ENCODE results near the gene PLEKHG4.

GRCh38 chr16:67336116-67336515 lies 56.8 kb downstream of the PLEKHG4 start:
- TF ChIP-seq REST (IDR thresholded peaks at IDR 0.05; ENCODE audit: insufficient replicate concordance, low read depth) (no peak), CTCF (IDR thresholded peaks at IDR 0.05; ENCODE audit: insufficient read depth, low read length) (no peak), POLR2AphosphoS5 (IDR thresholded peaks at IDR 0.05; ENCODE audit: low read depth) (no peak), GABPA (IDR thresholded peaks at IDR 0.05; ENCODE audit: low read depth) (no peak)
